ENCODE data around the gene RREB1.

GRCh38 chr6:7124636-7125035 lies 16.9 kb downstream of the RREB1 start:
- TF ChIP-seq, protein P1, sequence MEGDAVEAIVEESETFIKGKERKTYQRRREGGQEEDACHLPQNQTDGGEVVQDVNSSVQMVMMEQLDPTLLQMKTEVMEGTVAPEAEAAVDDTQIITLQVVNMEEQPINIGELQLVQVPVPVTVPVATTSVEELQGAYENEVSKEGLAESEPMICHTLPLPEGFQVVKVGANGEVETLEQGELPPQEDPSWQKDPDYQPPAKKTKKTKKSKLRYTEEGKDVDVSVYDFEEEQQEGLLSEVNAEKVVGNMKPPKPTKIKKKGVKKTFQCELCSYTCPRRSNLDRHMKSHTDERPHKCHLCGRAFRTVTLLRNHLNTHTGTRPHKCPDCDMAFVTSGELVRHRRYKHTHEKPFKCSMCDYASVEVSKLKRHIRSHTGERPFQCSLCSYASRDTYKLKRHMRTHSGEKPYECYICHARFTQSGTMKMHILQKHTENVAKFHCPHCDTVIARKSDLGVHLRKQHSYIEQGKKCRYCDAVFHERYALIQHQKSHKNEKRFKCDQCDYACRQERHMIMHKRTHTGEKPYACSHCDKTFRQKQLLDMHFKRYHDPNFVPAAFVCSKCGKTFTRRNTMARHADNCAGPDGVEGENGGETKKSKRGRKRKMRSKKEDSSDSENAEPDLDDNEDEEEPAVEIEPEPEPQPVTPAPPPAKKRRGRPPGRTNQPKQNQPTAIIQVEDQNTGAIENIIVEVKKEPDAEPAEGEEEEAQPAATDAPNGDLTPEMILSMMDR (IDR thresholded peaks at IDR 0.05): no peak
- no peak for TF ChIP-seq POLR2A (IDR thresholded peaks at IDR 0.05)

Measured in testis (tissue), 2 donors.